Panc1 (cell line): ENCODE results near the gene SNRNP25. TPM values are rescaled to one million over a fixed set of nuclear protein-coding genes. Genes with fewer than 3 reads are reported as not detected.
A peak's percentile ranks its signal among the peaks of the same experiment; 100 is the strongest.

Experiments
- ATAC-seq: fragments of 200-7000 bp; cut with Tn5 transposase; 2 replicates; pipeline ENCODE4 v1.9.1; 2020; ENCODE audit warnings: mild to moderate bottlenecking, moderate library complexity
- BruUV-seq: library from RNA; stranded (reverse); fragments of 400-500 nt; replicated peaks from 2 replicates; lab custom pipeline; 2021; lab: Mats Ljungman, UMichigan
- CTCF ChIA-PET: fragments of 300-600 bp; sonication (Branson Sonifier 250); formaldehyde crosslinking; loops from one replicate; lab custom pipeline; 2022; ENCODE audit warnings: antibody characterized with exemption; lab: Charles Lee
- POLR2A ChIA-PET: fragments of 300-600 bp; sonication (Branson Sonifier 250); formaldehyde crosslinking; loops from one replicate; lab custom pipeline; 2022; ENCODE audit warnings: antibody characterized with exemption; lab: Charles Lee
- DNase-seq: peaks from one replicate; pipeline ENCODE4 v3.0.0-alpha.2; 2010; ENCODE audit warnings: low read depth, low spot score
- H3K27ac ChIP-seq: 2 replicates; pipeline ENCODE4 v1.5.1; 2011; ENCODE audit warnings: mild to moderate bottlenecking, low read length, inconsistent platforms
- H3K27me3 ChIP-seq: fragments of 200-500 bp; sonication (Bioruptor generic); 2 replicates; pipeline ENCODE4 v1.6.0; 2014; ENCODE audit warnings: low read length, inconsistent platforms; ENCODE audit not compliant: control insufficient read depth, insufficient read depth
- H3K36me3 ChIP-seq: fragments of 200-500 bp; sonication (Bioruptor generic); 2 replicates; pipeline ENCODE4 v1.5.1; 2014; ENCODE audit warnings: inconsistent platforms, mild to moderate bottlenecking, low read length, moderate library complexity; ENCODE audit not compliant: control insufficient read depth, insufficient read depth
- H3K4me1 ChIP-seq: 2 replicates; pipeline ENCODE4 v1.5.1; 2011; ENCODE audit warnings: inconsistent platforms, mild to moderate bottlenecking, low read length, moderate library complexity; ENCODE audit not compliant: control insufficient read depth, insufficient read depth
- H3K4me3 ChIP-seq, 2 experiments: 2 replicates each; pipeline ENCODE4 v1.5.1; 2011 to 2012; ENCODE audit warnings: low read depth in 2 of 2, low read length in 2 of 2, mild to moderate bottlenecking in 2 of 2, inconsistent platforms in 1 of 2, moderate library complexity in 1 of 2
- H3K9me3 ChIP-seq: fragments of 200-500 bp; sonication (Bioruptor generic); 2 replicates; pipeline ENCODE4 v1.5.1; 2014; ENCODE audit warnings: low read depth, mild to moderate bottlenecking, inconsistent platforms, low read length, moderate library complexity; ENCODE audit not compliant: control insufficient read depth, insufficient read depth
- CTCF ChIP-seq: fragments of 450-650 bp; IDR thresholded peaks from 2 replicates; pipeline ENCODE4 v1.5.1; 2017; ENCODE audit warnings: mild to moderate bottlenecking
- REST ChIP-seq, 2 experiments: IDR thresholded peaks; 2 replicates each; pipeline ENCODE4 v1.6.1; 2011 to 2012; ENCODE audit warnings: low read depth in 2 of 2, control low read depth in 1 of 2, low read length in 1 of 2, mild to moderate bottlenecking in 1 of 2, moderate library complexity in 1 of 2; ENCODE audit not compliant: insufficient read depth in 1 of 2
- in situ Hi-C: cut with HindIII; loops from 2 replicates; pipeline ENCODE4 v1.10.0; 2016; ENCODE audit warnings: low sequenced_read_pairs, low pct_unique_long_range_greater_than_20kb
- intact Hi-C: fragments of 100-400 bp; cut with micrococcal nuclease; formaldehyde crosslinking; loops from one replicate; pipeline ENCODE4 v1.10.0; 2022; ENCODE audit not compliant: unreplicated experiment
- microRNA-seq: library from miRNA; unstranded; fragments of <30 nt; microRNA quantifications from one replicate; pipeline ENCODE4 v1.1.0, GENCODE V29; 2020; ENCODE audit not compliant: unreplicated experiment
- total RNA-seq: library from RNA; stranded (reverse); gene quantifications from one replicate; pipeline ENCODE4 v1.2.1, GENCODE V29; 2021; ENCODE audit not compliant: unreplicated experiment

SNRNP25 gene
- total RNA-seq, 1 experiment from 2014 or later, result 83.5 TPM

- H3K27ac ChIP-seq, result no peak overlapping the region
- no peak for TF ChIP-seq REST (IDR thresholded peaks at IDR 0.05; ENCODE audit: insufficient read depth in 1 of 2, low read depth in 2 of 2, low read length in 1 of 2)
- TF ChIP-seq CTCF, result peak; percentile 90
- H3K4me1 ChIP-seq, result no peaks in the 10 kb centered on the region
- intact Hi-C loops (loop anchor here (2.0 kb wide), 1 partner anchor 74 kb away; the partner anchor contains the start of gene HBQ1), in situ Hi-C loops (no loop called here)
- ATAC-seq (peak; percentile 89), DNase-seq (peak; percentile 47)
- CTCF ChIA-PET, result interaction anchor here (0.5 to 1.6 kb wide), 8 partner anchors 10 to 256 kb away, joined by 3 to 9 read pairs (median 4); partner anchors contain the start of gene AXIN1
- H3K36me3 ChIP-seq, result peaks cover 2% of the 10 kb centered on the region; the same call in 1 of the 2 replicates
- BruUV-seq, result no TSS peak
- POLR2A ChIA-PET, result interaction anchor here (0.7 kb wide), 1 partner anchor 231 kb away, joined by 4 read pairs; no protein-coding TSS in a partner anchor
- H3K9me3 ChIP-seq, result no peaks in the 10 kb centered on the region
- H3K27me3 ChIP-seq, result no peaks in the 10 kb centered on the region
- H3K4me3 ChIP-seq, result no peak overlapping the region
Observed at GRCh38 chr16:106623-107324, 53.1 kb downstream of the SNRNP25 start.

Small RNAs within 50 kb of the gene (microRNA-seq; reads per million reads assigned to microRNA genes)
- gene MIR6859-4, result not detected

Other genes with a start within 250 kb of the SNRNP25 start
- 35.7 TPM for gene POLR3K, start 220 bp upstream of the SNRNP25 start, total RNA-seq
- gene RHBDF1, start 18.8 kb downstream of the SNRNP25 start, total RNA-seq, result 41.7 TPM
- 85.7 TPM for gene MPG, start 24.4 kb downstream of the SNRNP25 start, total RNA-seq
- 69.7 TPM for gene NPRL3, start 84.8 kb downstream of the SNRNP25 start, total RNA-seq
- gene HBZ, start 98.8 kb downstream of the SNRNP25 start, total RNA-seq, result 1.1 TPM
- not detected for gene HBM, start 112.2 kb downstream of the SNRNP25 start, total RNA-seq
- gene HBA2, start 119.0 kb downstream of the SNRNP25 start, total RNA-seq, result not detected
- gene HBA1, start 122.9 kb downstream of the SNRNP25 start, total RNA-seq, result 4.4 TPM
- 10.4 TPM for gene HBQ1, start 126.6 kb downstream of the SNRNP25 start, total RNA-seq
- 75.3 TPM for gene LUC7L, start 175.6 kb downstream of the SNRNP25 start, total RNA-seq
- 121 TPM for gene FAM234A, start 181.0 kb downstream of the SNRNP25 start, total RNA-seq
- gene RGS11, start 222.1 kb downstream of the SNRNP25 start, total RNA-seq, result 10.2 TPM
- 2.4 TPM for gene ARHGDIG, start 226.8 kb downstream of the SNRNP25 start, total RNA-seq
- 1.1 TPM for gene PDIA2, start 229.3 kb downstream of the SNRNP25 start, total RNA-seq